Activated CD8-positive, alpha-beta memory T cell treated with anti-CD3 and anti-CD28 coated beads for 24 hours (primary cell): ENCODE data around the gene WDR4.
"Not testable (repeated sequence)": the region's sequence is repeated elsewhere in the genome, so short reads cannot be mapped to it uniquely, and the experiment has no call there.

Source experiments
- DNase-seq: peaks from one replicate; pipeline ENCODE4 v3.0.0-alpha.2; 2020

The WDR4 gene

DNA sequence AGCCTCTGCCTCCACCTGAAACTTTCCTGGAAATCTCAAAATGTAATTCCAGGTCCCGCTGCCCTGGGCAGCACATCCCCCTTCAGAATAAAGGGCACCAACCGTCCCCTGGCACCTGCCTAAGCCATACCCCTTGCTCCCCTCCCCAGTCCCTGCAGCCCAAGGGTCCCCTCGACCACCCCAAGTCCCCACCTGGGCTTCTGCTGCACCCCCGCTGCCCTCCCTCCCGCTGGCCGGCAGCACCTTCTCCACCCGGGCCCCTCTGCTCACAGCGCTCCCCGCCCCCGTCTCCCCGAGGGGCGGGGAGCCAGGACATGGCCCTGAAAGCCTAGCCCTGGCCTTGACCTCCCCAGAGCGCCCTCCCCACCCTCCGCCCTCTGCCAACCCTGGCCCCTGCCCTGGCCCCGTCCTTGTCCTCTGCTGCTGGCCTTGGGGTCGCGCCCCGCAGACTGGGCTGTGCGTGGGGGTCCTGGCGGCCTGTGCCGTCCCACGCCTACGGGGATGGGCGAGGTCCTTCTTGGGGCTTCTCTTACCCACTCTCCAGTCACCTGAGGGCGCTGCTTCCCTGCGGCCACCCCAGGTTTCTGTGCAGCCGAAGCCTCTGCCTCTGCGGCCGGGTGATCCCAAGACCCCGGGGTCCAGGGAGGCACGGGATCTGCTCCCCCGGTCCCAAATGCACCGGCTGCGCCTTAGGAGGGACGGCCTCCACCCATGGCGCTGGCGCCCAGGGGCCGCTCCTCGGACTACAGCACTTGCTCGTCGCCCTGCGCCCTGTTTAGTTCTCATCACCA, 41.7 kb downstream of the WDR4 start:
- DNase-seq: peak; percentile 55

DNA sequence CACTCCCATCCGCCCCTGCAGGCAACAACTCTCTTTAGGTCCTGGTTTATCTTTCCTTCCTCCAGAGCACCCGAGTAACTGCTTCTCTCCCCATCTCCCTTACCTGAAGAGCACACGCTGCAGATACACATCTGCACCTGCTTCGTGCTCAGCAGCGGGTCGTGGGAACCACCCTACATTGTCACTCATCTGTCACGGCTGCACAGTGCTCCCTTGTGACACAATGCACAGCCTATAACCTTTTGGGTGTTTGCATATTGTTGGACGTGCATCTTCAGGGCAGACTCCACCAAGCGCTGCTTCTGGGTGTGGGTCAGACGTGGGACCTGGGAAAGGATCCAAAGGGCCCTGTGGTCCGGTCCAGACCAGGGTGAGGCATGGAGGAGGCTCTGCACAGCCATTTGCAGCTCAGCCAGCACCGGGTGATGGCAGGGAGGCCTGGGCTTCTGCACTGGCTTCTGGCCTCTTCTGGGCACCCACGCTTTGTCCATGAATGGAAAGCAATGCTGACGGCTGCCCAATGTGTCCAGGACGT, 42.5 kb downstream of the WDR4 start:
- peak; percentile 58 for DNase-seq

DNA sequence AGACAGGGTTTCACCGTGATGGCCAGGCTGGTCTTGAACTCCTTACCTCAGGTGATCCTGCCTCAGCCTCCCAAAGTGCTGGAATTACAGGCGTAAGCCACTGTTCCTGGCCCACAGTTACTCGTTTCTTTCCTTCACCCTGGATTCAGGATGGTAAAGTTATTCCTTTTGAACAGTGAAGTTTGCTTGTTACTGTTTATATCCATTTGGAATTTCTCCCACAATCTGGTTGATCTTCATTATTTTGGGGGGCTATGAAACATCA, 43.0 kb downstream of the WDR4 start:
- no peak for DNase-seq

DNA sequence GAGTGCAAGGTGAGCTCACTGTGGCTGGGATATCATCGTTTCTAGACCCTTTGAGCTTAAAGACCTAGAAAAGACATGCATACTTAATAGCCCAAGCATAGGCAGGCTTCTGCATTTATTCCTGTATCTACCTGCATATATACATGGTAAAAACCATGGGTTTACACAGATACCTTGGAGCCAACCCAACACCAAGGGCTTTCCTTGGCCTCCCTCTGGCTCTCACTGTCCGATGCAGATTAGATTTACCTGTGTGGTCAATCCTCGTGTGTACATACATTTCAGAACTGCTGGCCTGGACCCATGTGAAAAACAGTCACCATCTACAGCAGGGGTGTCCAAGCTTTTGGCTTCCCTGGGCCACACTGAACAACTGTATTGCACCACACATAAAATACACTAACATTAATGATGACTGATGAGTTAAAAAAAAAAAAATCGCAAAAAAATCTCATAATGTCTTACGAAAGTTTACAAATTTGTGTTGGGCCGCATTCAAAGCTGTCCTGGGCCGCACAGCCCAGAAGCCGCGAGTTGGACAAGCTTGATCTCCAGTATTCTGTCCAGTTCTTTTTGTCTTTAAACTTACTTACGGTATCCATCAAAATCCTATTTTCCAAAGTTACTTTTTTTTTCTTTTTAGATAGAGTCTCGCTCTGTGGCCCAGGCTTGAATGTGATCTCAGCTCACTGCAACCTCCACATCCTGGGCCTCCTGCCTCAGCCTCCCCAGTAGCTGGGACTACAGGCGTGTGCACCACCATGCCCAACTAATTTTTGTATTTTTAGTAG, 43.5 kb downstream of the WDR4 start:
- DNase-seq: no peak

DNA sequence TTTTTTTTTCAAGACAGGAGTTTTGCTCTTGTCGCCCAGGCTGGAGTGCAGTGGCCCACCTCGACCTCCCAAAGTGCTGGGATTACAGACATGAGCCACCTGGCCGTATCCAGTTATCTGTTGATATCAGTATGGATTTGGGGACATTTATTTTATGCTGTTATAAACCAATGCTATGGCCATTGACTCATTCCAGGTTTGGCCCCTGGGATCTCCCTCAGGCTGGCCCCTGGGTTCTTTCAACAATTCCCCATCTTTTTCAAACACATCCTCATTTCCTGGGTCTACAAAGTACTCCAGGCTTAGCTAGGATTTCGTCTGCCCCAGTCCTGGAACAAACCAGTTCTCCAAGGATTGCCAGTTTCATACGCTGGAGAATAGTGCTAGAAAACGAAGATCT, 44.1 kb downstream of the WDR4 start:
- DNase-seq: peak; percentile 55

DNA sequence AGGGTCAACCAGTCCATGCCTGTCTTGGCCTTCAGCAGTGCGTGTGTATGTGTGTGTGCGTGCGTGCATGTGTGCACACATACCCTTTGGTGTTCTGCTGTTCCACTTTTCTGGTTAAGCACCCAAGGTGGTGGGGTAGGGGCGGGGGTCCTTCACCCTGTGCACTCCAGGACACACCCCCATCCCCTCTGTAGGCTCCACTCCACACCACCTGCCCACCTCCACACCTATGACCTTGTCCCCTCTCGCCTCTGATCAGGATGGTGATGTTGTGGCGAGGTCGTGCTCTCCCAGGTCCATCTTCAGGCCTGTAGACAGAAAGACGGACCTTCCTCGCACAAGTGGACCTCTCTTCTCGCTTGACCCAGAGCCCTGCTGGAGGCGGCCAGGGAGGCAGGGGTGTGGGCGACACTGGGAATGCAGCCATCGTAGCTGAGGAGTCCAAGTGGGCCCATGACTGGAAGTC, 44.6 kb downstream of the WDR4 start:
- no peak for DNase-seq

DNA sequence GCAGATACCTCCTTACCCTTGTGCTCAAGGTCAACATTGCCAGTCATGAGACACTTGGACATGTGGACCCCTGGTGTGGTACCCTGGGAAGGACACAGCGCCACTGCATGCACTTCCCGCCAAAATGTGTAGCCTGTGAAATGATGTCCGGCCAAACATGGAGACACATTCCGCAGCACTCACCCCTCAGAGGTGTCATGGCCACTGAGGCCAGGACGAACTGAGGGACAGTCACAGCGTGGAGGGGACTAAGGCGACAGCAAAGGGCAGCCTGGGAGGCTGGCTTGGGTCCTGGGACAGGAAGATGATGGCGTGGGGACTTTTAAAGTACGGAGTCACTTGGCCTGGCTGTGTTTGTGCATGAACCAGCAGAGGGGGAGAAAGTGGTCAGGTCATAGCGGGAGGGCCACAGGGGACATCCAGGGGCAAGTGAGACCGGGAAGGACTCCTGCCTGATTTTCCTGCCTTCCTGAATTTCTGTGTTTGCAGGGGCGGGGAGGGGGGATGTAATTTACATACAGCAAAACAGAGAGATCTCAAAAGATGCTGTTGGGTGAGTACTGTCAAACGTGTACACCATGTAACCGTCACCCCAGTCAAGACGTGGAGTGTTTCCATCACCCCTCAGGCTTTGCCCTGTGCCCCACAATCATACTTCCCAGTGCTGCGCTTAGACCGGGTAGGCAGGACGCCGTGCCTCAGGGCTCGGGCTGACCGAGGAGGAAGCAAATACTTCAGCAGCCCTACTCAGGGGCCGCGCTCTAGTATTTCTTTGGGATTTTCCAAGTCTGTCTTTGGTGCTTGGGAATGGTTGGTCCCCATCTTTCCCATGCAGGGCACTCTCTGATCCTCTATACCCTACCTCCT, 45.2 kb downstream of the WDR4 start:
- peak; percentile 59 for DNase-seq

DNA sequence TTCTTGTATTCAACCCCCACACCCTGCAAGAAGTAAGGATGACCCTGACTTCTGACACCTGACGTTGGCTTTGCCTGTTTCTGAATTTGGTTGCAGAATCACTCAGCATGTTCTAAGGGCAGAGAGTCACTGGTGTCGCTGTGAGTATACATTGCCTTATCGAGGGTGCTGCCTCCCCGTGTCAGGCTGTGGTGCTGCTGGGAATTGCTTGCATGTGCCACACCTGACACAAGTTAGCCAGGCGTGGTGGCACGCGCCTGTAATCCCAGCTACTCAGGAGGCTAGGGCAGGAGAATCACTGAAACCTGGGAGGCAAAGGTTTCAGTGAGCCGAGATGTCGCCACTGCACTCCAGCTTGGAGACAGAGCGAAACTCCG, 45.9 kb downstream of the WDR4 start:
- DNase-seq: peak; percentile 77

DNA sequence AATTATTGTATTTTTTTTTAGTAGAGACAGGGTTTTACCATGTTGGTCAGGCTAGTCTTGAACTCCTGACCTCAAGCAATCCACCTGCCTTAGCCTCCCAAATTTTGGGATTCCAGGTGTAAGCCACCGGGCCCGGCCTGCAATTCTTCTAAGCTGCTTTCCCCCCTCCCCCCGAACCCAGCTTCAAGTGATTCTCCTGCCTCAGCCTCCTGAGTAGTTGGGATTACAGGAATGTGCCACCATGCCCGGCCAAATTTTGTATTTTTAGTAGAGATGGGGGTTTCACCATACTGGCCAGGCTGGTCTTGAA, 47.1 kb downstream of the WDR4 start:
- DNase-seq: not testable (repeated sequence)

DNA sequence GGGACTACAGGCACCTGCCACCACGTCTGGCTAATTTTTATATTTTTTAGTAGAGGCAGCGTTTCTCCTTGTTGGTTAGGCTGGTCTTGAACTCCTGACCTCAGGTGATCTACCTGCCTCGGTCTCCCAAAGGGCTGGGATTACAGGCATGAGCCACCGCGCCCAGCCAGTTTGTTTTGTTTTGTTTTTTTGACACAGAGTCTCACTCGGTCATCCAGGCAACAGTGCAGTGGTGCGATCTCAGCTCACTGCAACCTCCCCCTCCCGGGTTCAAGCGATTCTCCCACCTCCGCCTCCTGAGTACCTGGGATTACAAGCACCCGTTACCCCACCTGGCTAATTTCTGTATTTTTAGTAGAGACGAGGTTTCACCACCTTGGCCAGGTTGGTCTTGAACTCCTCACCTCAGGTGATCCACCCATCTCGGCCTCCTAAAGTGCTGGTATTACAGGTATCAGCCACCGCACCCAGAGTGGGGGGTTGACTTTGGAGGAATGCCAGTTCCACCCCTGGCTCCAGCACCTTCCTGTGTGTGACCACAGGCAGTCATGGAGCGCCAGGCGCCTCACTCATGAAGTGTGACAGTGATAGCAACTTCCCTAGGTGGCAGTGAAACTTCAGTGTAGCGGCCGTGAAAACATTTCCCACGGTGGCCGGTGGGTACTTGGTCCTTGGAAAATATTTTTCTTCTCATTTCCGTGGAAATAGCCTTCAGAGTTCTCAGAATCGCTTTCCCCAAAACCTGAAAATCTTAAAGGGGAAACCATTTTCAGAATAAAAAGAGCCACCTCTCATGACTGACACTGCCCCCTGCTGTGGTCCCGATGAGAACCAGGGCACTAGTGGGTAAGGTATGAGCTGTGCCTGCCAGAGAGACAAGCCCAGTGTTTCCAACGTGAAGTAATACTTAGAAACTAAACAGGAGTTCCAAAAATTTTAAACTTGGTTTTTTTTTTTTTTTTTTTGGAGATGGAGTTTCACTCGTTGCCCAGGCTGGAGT, 48.6 kb downstream of the WDR4 start:
- peak; percentile 74 for DNase-seq

DNA sequence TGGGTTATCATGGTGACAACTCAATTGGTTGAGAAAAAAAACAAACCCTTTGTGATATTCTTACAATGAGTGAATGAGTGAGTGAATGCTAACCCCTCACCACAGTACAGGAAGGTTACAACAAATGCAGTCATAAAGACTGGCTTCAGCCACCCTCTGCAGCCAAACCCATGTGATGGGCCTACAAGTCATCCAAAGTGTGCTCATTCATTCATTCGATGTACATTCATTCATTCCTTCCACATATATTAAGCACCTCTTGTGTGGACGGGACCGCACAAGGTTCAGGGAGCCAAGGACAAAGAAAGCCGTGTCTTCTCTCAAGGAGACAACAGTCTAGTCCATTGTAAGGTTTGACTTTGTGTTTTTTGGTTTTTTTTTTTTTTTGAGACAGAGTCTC, 49.4 kb downstream of the WDR4 start:
- no peak for DNase-seq

DNA sequence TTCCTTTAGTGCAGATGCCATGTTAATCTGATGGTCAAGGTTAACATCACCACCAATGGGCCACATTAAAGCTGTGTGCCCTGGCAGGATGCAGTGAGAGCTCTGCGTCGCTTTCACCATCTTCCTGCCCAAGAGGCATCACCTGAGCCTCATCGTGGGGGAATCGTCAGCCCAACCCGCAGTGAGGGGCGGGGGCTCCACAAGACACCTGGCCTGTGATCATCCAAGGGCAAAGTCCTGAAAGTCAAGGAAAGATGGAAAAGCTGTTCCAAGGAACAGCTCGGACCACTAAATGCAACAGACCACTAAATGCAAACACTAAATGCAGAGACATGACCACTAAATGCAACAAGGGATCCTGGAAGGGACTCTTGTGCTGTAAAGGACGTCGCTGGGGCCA, 49.9 kb downstream of the WDR4 start:
- DNase-seq: no peak

DNA sequence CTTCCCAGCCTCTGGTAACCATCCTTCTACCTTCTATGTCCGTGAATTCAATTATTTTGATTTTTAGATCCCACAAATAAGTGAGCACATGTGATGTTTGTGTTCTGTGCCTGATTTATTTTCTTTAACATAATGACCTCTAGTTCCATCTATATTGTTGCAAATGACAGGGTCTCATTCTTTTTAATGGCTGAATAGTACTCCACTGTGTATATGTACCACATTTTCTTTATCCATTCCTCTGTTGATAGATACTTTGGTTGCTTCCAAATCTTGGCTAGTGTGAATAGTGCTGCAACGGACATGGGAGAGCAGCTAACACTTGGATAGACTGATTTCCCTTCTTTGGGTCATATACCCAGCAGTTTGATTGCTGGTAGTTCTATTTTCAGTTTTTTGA, 51.8 kb downstream of the WDR4 start:
- peak; percentile 11 for DNase-seq

DNA sequence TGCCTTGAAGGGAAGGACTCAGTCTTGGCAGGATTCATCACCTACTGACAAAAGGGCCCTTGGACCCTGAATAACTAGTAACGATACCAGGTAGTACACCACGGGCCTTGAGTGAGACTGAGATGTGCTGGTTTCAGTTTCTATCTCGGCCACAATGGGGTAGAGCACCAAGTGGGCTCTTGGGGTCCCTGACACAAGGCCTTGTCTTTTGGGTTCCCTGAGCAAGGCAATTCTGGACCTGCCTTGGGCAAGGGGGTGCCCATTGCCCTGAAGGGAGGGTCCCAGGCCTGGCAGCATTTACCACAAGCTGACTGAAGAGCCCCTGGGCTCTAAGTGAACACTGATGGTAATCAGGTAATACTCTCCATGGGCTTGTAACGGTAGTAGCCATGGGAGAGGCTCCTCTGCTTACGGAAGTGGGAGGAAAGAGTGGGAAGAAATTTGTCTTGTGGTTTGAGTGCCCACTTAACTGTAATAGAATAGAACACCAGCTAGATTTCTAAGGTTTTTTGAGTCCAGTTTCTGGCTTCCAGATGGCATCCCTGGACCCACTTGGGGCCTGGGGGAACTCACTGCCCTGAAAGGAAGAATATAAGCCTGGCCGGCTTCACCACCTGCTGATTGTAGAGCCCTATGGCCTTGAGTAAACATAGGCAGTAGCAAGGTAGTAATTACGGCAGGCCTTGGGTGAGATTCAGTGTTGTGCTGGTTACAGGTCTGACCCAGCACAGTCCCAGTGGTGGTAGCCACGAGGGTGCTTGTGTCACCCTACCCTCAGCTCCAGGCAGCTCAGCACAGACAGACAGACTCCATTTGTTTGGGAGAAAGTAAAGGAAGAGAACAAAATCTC, 58.5 kb downstream of the WDR4 start:
- no peak for DNase-seq

DNA sequence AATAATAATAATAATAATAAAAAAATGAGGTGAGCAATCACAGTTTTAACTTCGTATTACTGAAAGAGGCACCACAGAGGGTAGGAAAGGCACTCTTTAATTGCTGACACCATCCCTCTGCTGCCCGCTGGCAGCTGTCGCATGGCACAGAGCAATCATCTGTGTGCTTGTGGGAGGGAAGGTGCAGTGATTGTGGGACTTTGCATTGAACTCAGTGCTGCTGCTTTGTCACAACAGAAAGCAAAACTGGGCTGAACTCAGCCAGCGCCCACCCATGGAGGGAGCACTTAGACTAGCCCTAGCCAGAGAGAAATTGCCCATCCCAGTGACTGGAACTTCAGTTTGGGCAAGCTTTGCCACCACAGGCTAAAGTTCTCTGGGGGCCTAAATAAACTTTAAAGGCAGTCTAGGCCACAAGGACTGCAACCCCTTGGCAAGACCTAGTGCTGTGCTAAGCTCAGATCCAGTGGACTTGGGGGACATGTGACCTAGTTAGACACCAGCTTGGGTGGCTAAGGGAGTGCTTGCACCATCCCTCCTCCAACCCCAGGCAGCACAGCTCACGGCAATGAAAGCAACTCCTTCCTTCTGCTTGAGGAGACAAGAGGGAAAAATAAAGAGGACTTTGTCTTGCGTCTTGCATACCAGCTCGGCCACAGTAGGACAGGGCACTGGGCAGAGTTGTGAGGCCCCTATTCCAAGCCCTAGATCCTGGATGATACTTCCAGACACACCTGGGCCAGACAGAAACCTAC, 59.3 kb downstream of the WDR4 start:
- peak; percentile 49 for DNase-seq

DNA sequence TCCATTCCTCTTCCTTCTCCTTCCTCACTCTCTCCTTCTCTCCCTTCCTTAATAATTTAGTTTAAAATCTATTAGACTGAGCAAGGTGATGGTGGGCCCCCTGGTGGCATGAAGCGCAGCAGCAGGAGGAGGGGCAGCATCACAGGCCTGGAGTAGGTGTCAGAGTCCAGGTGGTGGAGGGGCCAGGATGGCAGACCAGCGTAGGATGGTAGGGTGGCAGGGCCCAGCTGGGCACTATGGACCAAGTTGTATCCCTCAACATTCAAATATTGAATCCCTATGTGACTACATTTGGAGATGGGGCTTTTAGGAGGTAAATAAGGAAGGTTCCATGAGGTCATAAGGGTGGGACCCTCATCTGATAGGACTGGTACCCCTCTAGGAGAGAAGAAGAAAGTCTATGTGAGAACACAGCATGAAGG, 61.0 kb downstream of the WDR4 start:
- DNase-seq: peak; percentile 83

DNA sequence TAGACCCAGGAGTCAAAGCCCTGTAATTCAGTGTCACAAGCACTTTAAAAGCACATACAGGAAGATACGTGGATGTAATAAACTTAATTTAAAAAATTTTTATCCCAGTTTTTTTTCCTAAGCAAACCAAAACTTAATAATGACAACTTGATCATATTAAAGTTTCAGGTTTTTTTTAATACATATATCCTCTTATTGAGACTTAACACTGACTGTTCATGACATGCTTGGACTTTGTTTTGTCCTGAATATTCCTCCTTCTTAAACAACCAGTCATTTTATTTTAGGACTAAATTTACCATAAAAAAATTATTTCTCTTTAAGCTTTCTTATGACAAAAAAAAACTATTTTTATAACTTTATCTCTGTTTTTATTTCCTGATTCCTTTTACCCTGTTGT, 64.1 kb downstream of the WDR4 start:
- no peak for DNase-seq

DNA sequence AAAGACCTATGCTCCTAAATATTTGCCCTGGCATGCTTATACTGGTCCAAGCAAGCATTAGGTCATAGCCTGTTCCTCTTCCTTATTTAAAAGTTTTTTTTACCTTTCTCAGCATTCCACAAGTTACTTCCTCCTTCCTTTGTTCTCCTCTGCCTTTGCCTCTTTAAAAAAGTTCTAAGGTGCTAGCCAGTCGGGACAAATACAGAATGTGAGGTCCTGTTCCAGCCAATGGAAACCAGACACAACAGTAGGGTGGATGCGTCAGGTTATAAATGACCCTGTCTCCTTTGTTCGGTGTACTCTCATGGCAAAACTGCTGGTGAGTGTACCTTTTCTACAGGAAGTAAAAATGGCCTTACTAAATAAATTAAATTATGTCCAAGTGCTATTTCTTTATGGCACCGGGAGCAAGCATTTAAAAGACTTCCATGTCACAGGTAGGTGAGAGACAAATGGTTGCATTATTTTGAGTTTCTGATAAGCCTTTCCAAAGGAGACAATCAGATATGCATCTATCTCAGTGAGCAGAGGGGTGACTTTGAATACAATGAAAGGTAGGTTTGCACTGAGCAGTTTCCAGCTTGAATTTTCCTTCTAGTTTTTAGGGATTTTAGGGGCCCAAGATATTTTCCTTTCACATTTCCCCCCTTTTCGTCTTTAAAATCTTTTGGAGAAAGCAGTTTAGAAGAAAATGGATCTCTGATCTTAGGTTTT, 66.7 kb downstream of the WDR4 start:
- DNase-seq: not testable (repeated sequence)

DNA sequence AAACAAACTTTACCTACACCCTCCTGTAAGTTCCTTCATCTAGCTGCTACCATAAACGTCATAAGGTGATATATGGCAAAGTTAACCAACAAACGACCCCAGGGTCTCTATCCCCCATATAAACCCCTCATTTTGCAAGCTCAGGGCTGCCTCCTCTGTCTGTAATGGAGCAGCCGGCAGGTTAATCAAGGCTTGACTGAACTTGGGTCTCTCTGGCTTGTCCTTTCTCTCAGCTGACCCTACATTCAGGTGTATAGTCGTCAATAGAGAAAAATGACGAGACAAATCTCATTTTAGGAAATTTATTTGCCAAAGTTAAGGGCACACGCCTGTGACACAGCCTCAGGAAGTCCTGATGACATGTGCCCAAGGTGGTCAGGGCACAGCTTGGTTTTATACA, 67.4 kb downstream of the WDR4 start:
- DNase-seq: no peak
